H1 (cell line): ENCODE results near the gene SHC1. TPM values are rescaled to one million over a fixed set of nuclear protein-coding genes. Genes with fewer than 3 reads are reported as not detected.

Source experiments
- CTCF ChIP-seq, 3 experiments: IDR thresholded peaks; 1 replicate in 2 of 3; 2 replicates in 1 of 3; pipeline versions ENCODE4 v1.5.1 to v1.6.1; 2011; ENCODE audit warnings: low read length in 3 of 3, mild to moderate bottlenecking in 3 of 3, inconsistent platforms in 2 of 3, low read depth in 1 of 3, moderate library complexity in 1 of 3; ENCODE audit not compliant: insufficient read depth in 1 of 3; ENCODE audit errors: control extremely low read depth in 1 of 3
- NANOG ChIP-seq: IDR thresholded peaks from 2 replicates; pipeline ENCODE4 v1.6.1; 2011; ENCODE audit warnings: low read length, low read depth, mild to moderate bottlenecking, inconsistent platforms; ENCODE audit not compliant: insufficient read depth, poor library complexity, severe bottlenecking
- PHF8 ChIP-seq: fragments of 200-600 bp; sonication (generic); conservative IDR thresholded peaks from 2 replicates; pipeline ENCODE4 v1.7.1; 2012; ENCODE audit warnings: low read depth, mild to moderate bottlenecking, inconsistent platforms, low read length, moderate library complexity
- RBBP5 ChIP-seq: IDR thresholded peaks from 2 replicates; pipeline ENCODE4 v1.7.1; 2012; ENCODE audit warnings: low read depth, mild to moderate bottlenecking, inconsistent platforms, low read length, moderate library complexity, borderline replicate concordance
- TAF1 ChIP-seq: IDR thresholded peaks from 2 replicates; pipeline ENCODE4 v1.6.1; 2011; ENCODE audit warnings: mild to moderate bottlenecking, low read depth, low read length
- TBP ChIP-seq: IDR thresholded peaks from 2 replicates; pipeline ENCODE4 v1.6.1; 2011; ENCODE audit warnings: low read depth, low read length, improper control_type of control experiment
- polyA plus RNA-seq, 7 experiments: library from polyadenylated mRNA; depleted of rRNA in 3 of 7; stranded (reverse) in 5 of 7; unstranded in 2 of 7; fragments of >200 nt in 5 of 7; fragments of 200-250 nt in 2 of 7; gene quantifications; 1 replicate in 5 of 7; 2 replicates in 1 of 7; 4 replicates in 1 of 7; pipeline versions ENCODE4 v1.2.1 to v1.2.3, GENCODE V29; 2011 to 2013; ENCODE audit warnings: missing spikeins in 2 of 7, mixed read lengths in 2 of 7
- total RNA-seq: library from RNA; stranded (reverse); fragmentation: NEBNext Ultra II Directional; extraction: Animal tissue kit (Norgen Biotek cat#: 25700); gene quantifications from 2 replicates; pipeline ENCODE4 v1.2.1, GENCODE V29; 2021
- TF ChIP-seq, protein P1 (sequence below): fragments of 300-600 bp; sonication (generic); IDR thresholded peaks from 2 replicates; pipeline ENCODE4 v1.7.1; 2012; ENCODE audit warnings: low read length, moderate library complexity, mild to moderate bottlenecking, inconsistent platforms; ENCODE audit not compliant: insufficient replicate concordance

SHC1 gene
- total and polyA plus RNA-seq, 2 of the 8 experiments (the other 6 are each of a cell fraction or from before 2014, with no cell fraction given) = 177 to 212 TPM

DNA sequence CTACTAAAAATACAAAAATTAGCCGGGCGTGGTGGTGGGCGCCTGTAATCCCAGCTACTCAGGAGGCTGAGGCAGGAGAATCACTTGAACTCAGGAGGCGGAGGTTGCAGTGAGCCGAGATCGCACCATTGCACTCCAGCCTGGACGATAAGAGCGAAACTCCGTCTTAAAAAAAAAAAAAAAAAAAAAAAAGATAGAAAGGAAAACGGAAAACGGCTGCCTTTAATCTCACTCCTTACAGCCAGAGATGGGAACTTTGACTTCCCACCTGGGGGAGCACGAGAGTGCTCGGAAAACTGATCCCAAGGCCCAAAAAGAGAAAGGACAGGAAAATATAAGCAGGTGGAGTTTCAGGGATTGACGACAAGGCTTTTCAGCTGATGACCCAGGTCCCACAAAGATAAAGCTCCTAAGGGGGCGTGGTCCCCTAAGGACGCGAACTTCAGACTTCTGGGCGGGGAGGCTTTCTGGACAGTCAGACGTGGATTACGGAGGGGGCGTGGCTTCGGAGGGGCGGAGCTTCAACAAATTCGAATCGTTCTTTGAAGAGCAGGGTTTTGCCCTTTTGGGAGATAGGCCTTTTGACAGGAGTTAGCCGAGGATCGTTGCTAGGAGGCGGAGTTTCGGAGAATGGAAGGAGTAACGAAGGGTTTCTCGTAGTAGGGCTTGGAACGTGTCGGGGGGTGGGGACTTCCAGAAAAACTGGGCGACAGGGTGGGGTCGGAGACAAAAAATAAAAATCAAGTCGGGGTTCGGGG is 3.0 kb upstream of the SHC1 start (continued):
- TF ChIP-seq, protein P1, sequence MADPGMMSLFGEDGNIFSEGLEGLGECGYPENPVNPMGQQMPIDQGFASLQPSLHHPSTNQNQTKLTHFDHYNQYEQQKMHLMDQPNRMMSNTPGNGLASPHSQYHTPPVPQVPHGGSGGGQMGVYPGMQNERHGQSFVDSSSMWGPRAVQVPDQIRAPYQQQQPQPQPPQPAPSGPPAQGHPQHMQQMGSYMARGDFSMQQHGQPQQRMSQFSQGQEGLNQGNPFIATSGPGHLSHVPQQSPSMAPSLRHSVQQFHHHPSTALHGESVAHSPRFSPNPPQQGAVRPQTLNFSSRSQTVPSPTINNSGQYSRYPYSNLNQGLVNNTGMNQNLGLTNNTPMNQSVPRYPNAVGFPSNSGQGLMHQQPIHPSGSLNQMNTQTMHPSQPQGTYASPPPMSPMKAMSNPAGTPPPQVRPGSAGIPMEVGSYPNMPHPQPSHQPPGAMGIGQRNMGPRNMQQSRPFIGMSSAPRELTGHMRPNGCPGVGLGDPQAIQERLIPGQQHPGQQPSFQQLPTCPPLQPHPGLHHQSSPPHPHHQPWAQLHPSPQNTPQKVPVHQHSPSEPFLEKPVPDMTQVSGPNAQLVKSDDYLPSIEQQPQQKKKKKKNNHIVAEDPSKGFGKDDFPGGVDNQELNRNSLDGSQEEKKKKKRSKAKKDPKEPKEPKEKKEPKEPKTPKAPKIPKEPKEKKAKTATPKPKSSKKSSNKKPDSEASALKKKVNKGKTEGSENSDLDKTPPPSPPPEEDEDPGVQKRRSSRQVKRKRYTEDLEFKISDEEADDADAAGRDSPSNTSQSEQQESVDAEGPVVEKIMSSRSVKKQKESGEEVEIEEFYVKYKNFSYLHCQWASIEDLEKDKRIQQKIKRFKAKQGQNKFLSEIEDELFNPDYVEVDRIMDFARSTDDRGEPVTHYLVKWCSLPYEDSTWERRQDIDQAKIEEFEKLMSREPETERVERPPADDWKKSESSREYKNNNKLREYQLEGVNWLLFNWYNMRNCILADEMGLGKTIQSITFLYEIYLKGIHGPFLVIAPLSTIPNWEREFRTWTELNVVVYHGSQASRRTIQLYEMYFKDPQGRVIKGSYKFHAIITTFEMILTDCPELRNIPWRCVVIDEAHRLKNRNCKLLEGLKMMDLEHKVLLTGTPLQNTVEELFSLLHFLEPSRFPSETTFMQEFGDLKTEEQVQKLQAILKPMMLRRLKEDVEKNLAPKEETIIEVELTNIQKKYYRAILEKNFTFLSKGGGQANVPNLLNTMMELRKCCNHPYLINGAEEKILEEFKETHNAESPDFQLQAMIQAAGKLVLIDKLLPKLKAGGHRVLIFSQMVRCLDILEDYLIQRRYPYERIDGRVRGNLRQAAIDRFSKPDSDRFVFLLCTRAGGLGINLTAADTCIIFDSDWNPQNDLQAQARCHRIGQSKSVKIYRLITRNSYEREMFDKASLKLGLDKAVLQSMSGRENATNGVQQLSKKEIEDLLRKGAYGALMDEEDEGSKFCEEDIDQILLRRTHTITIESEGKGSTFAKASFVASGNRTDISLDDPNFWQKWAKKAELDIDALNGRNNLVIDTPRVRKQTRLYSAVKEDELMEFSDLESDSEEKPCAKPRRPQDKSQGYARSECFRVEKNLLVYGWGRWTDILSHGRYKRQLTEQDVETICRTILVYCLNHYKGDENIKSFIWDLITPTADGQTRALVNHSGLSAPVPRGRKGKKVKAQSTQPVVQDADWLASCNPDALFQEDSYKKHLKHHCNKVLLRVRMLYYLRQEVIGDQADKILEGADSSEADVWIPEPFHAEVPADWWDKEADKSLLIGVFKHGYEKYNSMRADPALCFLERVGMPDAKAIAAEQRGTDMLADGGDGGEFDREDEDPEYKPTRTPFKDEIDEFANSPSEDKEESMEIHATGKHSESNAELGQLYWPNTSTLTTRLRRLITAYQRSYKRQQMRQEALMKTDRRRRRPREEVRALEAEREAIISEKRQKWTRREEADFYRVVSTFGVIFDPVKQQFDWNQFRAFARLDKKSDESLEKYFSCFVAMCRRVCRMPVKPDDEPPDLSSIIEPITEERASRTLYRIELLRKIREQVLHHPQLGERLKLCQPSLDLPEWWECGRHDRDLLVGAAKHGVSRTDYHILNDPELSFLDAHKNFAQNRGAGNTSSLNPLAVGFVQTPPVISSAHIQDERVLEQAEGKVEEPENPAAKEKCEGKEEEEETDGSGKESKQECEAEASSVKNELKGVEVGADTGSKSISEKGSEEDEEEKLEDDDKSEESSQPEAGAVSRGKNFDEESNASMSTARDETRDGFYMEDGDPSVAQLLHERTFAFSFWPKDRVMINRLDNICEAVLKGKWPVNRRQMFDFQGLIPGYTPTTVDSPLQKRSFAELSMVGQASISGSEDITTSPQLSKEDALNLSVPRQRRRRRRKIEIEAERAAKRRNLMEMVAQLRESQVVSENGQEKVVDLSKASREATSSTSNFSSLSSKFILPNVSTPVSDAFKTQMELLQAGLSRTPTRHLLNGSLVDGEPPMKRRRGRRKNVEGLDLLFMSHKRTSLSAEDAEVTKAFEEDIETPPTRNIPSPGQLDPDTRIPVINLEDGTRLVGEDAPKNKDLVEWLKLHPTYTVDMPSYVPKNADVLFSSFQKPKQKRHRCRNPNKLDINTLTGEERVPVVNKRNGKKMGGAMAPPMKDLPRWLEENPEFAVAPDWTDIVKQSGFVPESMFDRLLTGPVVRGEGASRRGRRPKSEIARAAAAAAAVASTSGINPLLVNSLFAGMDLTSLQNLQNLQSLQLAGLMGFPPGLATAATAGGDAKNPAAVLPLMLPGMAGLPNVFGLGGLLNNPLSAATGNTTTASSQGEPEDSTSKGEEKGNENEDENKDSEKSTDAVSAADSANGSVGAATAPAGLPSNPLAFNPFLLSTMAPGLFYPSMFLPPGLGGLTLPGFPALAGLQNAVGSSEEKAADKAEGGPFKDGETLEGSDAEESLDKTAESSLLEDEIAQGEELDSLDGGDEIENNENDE = peak; percentile 37
- no peak for TF ChIP-seq RBBP5
- TF ChIP-seq CTCF (IDR thresholded peaks at IDR 0.05; ENCODE audit: control extremely low read depth in 1 of 3, insufficient read depth in 1 of 3, low read depth in 1 of 3, low read length in 3 of 3) = 0 out of 4 replicates have a peak, but pooled peaks of 1 of the 3 experiments have one; percentile 1
- peak; percentile 46; the same call in 1 of the 2 replicates for TF ChIP-seq PHF8
- TF ChIP-seq TBP = peak; percentile 78
- TF ChIP-seq NANOG = no peak
- TF ChIP-seq TAF1 = peak; percentile 69; the same call in 1 of the 2 replicates
- TF ChIP-seq, all 59 proteins: peak for 8
